ENCODE measurements around the gene SPATS2L.

The SPATS2L gene

DNA sequence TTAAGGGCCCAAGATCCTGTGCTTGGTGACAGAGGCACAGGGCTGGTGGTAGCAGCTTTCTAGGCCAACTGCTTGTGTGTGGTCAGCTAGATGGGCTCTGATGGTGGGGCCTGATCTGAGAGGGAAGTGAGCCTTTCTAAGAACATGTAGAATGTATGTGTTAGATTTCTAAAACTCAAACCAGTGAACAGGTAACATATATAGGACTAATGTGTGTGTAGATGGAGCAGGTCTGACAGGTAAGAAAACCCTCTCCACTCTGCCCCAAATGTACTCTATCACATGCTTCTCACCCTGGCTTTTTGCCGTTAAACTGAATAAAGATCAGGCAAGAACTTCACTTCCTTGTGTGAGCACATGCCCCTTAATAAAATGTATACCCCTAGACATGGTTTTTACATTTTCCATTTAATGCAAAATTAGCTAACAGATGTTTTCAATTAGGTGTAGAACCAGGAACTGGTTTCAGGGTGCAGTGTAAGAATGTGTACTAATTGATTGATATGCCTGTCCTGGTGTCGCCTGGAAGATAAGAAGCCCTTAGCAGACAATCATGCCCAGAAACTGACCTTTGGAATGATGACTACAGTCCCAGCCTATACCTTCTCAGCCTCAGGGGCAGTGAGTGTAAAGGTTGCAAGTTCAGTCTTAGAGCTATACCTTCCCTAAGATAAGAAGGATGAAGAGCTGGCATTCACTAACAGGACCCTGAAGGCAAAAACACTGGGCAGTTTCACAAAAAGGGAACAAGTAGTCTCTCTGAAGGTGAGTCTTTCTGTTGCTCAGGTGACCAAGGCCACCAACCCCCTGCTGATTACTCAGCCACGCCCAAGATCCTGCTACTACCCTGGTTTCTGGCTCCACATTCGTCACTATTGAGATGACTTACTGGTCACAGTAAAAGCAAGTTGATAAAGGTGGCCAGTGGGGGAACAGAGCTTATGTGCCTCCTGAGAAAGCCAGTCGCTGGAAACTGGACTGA is 71.2 kb downstream of the SPATS2L start:
- no peak overlapping the region for H3K4me3 ChIP-seq (ENCODE audit: low read length)
- TF ChIP-seq ZNF274 (IDR thresholded peaks at IDR 0.05; ENCODE audit: low read depth, low read length), result no peak

DNA sequence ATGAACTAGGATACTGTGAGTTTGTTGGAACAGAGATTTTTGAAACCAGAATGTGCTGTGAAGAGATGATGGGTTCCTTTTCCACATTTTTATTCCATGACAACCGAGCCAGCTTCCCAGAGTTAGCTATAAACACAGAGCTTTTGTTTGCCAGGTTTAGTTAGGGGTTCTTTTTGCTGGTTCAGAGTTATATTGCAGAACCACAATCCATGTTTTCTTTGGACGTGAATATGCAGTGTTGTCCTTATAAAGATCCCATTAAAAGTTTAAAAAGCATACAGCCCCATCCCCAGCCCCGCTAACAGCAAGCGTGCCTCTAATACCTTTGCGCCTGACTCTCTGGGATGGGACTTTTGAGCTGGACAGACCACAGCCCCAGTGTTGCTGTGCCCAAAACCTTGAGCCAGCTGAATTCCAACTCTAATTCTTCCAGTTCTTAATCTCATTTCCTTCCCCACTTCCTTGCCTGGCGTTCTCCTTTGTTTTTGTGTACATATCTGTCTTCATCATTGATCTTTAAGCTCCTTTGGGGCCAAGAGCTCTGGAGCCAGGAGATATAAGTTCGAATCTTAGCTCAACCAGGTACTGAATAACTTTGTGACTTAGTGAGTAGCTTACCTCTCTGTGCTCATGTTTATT is 72.3 kb downstream of the SPATS2L start:
- TF ChIP-seq ZNF274 (IDR thresholded peaks at IDR 0.05; ENCODE audit: low read depth, low read length), result no peak
- H3K4me3 ChIP-seq (ENCODE audit: low read length), result no peak overlapping the region

DNA sequence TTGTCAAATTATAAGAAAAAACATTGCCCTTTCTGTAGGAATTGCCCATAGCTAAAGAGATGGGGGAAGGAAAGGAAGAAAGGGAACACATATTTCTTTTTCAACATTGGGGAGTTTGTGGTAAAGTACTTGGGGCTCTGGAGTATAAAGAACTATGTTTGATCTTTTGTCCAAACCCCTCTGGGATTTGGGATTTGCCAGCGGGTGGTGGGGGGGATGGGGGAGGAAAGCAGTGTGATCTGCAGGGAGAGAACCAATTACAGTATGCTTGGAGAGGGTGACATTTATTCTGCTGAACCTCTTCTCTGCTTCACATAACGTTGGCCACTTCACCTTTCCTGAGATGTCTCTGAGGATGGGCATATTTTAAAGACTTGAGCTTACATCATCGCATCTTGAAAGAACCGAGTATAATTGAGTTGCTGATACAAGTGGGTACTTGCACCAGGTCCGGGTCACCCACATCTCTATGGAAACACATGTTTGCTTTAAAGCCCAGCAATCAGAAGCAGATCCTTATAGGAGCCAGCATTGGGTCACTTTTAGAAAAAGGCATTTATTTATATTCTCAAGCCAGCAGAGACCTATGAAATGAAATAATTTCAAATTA is 73.1 kb downstream of the SPATS2L start:
- TF ChIP-seq ZNF274 (IDR thresholded peaks at IDR 0.05; ENCODE audit: low read depth, low read length), result no peak
- no peak overlapping the region for H3K4me3 ChIP-seq (ENCODE audit: low read length)

DNA sequence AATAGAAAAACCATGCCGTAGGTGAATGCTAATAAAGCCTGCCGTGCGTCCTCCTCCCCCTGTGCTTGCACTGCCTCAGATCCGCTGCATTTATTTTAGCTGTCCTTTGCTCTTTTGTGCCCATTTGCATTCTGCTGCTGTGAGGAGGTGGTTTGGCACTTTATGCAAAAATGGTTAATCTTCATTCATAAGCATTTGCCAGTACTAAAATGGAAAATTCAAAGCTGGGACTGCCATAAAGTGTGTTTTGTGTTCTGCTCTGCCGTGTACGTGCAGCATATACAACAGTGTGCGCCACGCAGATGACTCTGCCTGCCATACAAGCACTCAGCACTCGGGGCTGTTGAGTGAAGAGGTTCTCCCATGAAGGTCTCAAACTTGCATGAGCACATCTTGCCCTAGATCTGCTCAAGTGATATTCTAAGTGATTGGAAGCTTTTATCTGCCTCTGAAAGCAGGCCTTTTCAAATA is 73.6 kb downstream of the SPATS2L start:
- TF ChIP-seq ZNF274 (IDR thresholded peaks at IDR 0.05; ENCODE audit: low read depth, low read length), result no peak
- H3K4me3 ChIP-seq (ENCODE audit: low read length), result no peak overlapping the region

DNA sequence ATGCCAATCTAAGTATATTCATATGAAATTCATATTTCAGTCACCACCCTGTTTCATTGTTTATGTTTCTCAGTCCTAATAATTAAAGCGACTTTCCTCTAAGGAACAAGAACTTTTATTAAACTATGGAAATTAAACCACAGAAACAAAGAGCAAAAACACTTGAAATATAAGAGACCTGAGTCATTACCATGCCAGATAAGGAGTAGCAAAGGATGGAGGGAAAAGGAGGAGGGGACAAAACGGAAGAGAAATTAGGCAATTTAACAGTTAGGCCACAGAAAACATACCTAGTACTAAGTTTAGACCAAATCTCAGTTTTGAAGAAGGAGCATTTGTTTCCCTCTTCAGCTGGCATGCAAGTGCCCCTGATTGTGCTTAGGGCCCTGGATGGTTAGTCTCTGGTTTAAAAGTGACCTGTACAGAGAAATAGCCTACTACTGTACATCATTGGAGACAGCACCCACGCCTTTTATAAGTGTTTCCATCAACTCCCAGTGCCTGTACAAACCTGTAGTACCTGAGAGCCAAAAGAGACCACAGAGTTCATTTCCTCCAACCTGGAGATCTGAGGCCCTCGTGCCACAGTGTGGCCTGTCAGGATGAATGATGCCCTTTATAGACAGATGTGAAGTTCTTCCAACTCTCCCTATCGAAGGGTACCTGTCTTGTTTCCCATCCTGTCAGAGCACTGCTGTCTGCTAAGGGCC is 74.5 kb downstream of the SPATS2L start:
- no peak for TF ChIP-seq ZNF274 (IDR thresholded peaks at IDR 0.05; ENCODE audit: low read depth, low read length)
- H3K4me3 ChIP-seq (ENCODE audit: low read length), result no peak overlapping the region

DNA sequence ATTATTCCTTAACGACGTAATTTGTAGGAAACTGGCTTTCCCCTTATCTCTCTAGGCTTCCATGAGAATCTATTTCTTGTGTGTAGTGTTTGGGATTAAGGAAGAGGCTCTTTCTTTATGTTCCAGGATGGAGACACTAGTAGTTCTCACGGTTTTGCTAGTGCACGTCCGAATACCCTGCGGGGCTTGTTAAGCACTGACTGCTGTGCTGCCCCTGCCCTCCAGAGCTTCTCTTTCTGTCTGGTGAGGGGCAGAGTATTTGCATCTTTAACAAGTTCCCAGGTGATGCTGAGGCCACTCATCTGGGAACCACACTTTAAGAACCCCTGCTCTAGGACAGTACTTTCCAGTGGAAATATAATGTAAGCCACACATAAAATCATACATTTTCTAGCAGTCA is 76.4 kb downstream of the SPATS2L start:
- no peak overlapping the region for H3K4me3 ChIP-seq (ENCODE audit: low read length)
- no peak for TF ChIP-seq ZNF274 (IDR thresholded peaks at IDR 0.05; ENCODE audit: low read depth, low read length)

DNA sequence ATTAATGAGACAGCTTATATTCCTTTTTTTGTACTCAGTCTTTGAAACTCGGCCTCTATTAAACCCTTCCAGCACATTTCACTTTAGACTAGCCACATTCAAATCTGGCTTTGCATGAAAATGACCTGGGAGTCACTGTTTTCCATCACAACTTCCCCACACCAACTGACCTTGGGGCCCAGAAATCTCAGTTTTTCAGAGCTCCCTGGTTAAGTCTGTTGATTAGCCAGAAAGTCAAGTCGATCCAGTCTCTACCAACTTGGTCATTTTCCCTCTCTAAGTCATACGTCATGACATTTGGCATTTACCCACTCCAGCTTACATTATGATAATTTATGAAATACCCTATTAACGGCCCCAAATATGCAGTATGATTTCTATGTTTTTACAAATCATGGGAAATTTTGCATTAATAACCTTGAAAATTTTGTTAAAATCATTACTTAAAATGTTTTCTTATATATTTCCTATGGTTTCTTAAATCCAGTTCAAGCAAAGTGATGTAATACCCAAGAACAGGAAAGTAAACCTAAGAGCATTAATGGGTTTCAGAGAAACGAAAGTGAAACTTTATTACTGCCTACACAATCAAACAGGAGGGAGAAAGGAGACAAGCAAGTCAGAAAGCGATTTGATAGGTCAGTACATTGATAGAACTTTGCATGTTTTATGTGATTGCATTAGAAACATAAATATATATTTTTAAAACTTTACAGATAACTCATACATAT is 77.1 kb downstream of the SPATS2L start:
- no peak overlapping the region for H3K4me3 ChIP-seq (ENCODE audit: low read length)
- no peak for TF ChIP-seq ZNF274 (IDR thresholded peaks at IDR 0.05; ENCODE audit: low read depth, low read length)

DNA sequence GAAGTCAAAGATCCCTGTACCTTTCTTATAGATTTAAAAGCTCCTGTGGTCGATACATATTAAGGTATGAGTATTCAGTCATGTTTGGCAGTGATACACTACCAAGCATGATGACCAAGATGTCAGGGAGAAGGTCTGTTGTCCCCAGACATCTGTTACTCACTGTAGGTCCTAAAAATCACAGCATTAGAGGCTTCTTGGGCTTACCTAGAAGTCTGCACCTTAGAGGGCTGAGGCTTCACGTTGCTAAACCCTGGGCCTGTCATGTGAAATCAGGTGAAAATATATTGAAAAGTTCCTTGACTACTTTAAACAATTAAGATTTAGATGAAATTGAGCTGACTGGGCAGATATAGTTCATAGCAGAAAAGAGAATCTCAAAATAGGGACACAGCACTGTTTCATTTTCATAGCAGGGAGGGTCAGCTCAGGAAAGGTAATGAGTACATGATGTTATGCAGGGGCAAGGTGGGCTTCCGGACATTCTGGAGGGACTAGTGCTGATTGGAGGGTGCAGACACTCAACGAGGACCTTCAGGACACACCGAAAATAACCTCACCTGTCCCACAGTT is 78.7 kb downstream of the SPATS2L start:
- TF ChIP-seq ZNF274 (IDR thresholded peaks at IDR 0.05; ENCODE audit: low read depth, low read length), result no peak
- no peak overlapping the region for H3K4me3 ChIP-seq (ENCODE audit: low read length)

DNA sequence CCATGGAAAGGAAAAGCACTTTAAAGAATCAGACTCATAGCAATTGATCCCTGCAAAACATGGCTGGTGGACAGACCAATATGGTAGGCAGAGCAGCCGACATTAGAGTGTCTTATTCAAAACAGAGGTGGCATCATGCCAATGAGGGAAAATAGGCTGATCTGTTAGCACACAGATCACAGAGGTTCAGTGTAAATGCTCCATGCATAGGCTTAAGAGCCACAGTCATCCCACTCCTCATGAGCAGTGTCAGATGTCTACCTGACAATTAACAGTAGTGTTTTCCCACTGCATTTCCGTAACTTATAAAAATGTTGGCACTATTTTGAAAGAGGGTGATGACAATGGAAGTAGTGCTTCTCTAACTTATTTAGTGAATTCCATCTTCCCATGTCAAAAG is 86.7 kb downstream of the SPATS2L start:
- no peak for TF ChIP-seq ZNF274 (IDR thresholded peaks at IDR 0.05; ENCODE audit: low read depth, low read length)
- no peak overlapping the region for H3K4me3 ChIP-seq (ENCODE audit: low read length)

DNA sequence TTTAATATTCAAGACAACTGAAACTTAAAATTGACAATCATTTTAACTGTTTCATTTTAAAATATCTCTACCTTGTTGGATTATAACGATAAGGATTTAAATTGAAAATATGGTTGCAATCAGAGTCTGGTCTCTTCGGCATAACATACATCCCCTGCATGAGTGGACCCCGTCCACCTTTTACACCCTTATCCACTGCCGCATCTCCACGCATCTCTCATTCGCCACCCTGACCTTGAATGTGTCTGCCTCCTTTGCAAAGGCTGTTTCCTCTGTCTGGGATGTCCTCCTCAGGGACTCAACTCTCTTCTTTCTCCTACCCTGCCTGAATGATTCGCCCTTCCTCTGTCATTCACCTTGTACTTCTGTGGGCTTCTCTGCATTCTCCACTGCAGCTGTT is 87.6 kb downstream of the SPATS2L start:
- TF ChIP-seq ZNF274 (IDR thresholded peaks at IDR 0.05; ENCODE audit: low read depth, low read length), result no peak
- H3K4me3 ChIP-seq (ENCODE audit: low read length), result no peak overlapping the region

DNA sequence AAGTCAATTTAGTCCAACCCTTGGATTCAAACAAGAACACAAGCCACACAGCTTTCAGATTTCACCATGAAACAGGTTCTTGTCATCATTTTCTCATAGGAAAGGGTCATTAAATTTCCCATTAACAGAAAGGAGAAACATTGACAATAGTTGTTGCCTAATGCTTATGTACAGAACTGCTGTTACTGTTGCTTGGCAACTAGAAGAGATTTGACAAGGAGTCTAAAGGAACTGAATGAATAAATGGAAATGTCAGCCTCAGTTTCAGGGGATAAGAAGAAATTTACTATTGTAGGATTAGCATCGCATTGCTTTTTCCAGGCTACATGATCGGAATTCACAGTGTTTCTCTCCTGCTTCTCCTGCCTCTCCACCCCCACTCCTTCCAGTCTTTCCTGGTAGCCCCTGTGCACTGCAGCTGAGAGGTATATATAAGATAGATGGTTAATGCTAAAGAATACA is 90.3 kb downstream of the SPATS2L start:
- no peak for TF ChIP-seq ZNF274 (IDR thresholded peaks at IDR 0.05; ENCODE audit: low read depth, low read length)

DNA sequence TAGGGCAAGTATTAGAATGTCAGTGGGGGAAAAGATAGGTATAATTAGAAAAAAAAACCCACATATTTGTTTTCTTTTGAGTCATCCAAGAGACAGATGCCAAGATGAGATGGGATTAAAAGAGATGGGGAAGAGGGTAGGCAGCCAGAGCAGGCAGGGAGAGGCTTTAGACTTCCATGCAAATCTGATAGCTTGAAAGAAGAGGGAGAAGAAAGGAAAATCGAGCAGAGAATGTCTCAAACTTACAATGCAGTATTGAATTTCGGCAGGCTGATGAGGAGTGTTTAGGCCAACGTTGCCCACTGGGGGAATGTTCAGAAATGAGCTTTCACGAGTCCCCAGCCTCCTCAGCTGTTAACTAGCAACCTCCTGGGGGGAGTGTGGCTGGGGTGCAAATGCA is 91.3 kb downstream of the SPATS2L start:
- TF ChIP-seq ZNF274 (IDR thresholded peaks at IDR 0.05; ENCODE audit: low read depth, low read length), result no peak
- H3K4me3 ChIP-seq (ENCODE audit: low read length), result no peak overlapping the region

More for the DNA sequence above, 90.3 kb downstream of the SPATS2L start:
- no peak overlapping the region for H3K4me3 ChIP-seq (ENCODE audit: low read length)

DNA sequence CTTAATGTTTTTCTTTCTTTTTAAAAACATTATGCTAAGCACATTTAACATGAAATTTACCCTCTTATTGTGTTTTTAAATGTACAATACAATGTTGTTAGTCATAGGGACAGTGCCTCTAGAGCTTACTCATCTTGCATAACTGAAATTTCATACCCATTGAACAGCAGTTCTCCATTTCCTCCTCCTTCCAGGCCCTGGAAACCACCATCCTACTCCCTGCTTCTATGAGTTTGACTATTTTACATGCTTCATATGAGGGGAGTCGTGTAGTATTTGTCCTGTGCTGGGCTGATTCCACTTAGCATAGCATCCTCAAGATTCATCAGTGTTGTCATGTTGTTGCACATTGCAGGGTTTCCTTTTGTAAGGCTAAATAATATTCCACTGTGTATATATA is 92.6 kb downstream of the SPATS2L start:
- no peak for TF ChIP-seq ZNF274 (IDR thresholded peaks at IDR 0.05; ENCODE audit: low read depth, low read length)
- no peak overlapping the region for H3K4me3 ChIP-seq (ENCODE audit: low read length)
